HG02642 (cell line): ENCODE measurements around the gene SLIT1.
"Not testable (repeated sequence)": the region's sequence is repeated elsewhere in the genome, so short reads cannot be mapped to it uniquely, and the experiment has no call there.

Experiments
- ATAC-seq: cut with Tn5 transposase; IDR thresholded peaks from one replicate; pipeline ENCODE4 v1.9.1; 2021; ENCODE audit warnings: mild to moderate bottlenecking; ENCODE audit not compliant: unreplicated experiment, poor library complexity

The SLIT1 gene

GRCh38 chr10:97090035-97090434 lies 95.7 kb downstream of the SLIT1 start:
- ATAC-seq, result no peak

DNA sequence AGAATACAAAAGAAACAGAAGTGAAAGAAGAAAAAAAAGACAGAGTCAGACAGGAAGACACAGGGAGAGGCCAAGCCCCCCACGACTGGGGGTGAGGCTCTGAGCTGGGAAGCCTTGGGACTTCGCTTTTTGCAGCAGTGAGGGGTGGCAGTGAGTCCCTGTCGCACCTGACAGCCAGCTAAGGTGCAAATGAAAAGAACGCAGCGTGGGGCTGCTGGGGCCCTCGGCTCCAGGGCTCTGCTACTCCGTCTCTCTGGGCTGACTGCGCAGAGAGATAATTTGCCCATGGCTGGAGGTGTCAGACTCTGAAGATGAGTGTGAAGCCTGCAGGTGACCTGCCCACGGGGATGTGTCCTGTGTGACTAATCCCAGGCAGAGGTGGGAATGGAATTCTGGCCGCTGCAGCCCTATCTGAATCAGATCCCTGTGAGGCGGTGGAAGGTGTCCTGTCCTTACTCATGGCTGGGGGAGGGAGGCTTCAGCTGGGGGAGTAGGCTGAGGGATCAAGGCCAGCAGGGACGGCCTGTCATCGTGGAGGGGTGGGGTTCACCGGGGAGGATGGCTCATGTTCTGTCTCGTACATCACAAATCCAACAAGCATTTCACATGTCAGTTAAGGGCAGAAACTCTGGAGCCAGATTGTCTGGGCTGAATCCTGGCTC lies 96.4 kb downstream of the SLIT1 start:
- no peak for ATAC-seq

- no peak for ATAC-seq
Observed at GRCh38 chr10:97087296-97087695, 98.5 kb downstream of the SLIT1 start.

DNA sequence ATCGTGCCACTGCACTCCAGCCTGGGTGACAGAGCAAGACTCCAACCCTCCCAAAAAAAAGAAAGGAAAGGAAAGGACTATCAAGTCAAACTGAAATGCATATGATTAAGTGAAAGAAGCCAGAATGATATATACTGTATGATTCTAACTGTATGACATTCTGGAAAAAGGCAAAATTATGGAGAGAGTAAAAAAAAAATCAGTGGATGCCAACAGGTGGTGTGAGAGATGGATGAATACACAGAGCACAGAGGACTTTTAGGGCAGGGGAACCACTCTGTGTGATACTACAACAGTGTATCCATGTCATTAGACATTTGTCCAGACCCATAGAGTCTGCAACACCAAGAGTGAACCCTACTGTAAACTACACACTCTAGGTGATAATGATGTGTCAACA lies 99.2 kb downstream of the SLIT1 start:
- no peak for ATAC-seq

DNA sequence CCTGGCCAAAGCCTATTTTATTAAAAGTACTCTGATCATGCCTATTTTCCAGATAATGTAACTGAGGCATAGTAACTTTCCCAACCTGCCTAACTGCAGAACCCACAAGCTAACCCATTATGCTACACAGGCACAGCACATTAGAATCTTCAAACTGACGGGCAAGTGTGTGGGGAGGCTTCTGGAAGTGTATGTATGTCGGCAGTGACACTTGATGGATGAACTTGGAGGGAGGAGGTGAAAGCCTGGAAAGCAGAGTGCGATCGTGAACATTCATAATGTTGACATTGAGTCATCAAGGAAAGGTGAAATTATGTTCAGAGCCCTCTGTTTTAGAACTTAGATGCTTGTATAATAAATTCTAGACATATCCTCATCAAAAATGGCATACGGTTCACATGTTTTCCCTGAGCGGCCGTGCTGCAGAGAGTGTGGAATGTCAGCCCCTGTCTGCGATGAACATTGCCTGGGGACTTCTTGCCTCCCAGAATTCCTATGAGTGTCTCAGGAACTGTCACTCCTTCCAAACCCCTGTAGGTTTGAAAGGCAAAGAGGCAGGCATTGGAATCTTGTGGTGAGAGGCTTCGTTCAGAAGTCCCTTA lies 102.4 kb downstream of the SLIT1 start:
- no peak for ATAC-seq

GRCh38 chr10:97082575-97082974 lies 103.2 kb downstream of the SLIT1 start:
- not testable (repeated sequence) for ATAC-seq

DNA sequence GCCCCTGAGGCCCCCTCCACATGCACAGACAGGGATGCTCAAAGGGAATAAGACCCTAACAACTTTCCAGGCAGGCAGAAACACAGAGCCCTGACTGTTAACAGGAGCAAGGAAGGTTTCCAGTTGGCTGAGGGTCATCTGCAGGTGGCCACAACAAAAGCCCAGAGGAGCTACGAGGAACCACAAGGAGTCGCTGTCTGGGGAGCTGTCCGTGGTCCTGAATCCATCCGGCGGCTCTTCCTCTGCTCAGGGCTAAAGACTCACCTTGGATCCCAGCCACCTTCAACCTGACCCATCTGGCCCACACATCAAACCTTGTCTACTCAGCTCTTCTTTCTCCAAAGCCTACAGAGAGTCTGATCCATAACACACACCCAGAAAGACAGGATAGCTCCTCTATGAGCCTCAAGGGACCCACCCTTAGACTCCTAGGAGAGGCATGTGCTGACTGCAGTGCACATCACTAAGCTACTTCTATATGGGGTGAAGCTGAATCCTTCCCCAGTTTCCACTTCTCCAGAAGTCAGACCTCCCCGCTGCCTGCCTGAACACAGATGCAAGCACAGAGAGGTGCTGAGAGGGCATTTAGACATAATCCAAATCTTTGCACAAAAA lies 104.0 kb downstream of the SLIT1 start:
- ATAC-seq, result no peak

DNA sequence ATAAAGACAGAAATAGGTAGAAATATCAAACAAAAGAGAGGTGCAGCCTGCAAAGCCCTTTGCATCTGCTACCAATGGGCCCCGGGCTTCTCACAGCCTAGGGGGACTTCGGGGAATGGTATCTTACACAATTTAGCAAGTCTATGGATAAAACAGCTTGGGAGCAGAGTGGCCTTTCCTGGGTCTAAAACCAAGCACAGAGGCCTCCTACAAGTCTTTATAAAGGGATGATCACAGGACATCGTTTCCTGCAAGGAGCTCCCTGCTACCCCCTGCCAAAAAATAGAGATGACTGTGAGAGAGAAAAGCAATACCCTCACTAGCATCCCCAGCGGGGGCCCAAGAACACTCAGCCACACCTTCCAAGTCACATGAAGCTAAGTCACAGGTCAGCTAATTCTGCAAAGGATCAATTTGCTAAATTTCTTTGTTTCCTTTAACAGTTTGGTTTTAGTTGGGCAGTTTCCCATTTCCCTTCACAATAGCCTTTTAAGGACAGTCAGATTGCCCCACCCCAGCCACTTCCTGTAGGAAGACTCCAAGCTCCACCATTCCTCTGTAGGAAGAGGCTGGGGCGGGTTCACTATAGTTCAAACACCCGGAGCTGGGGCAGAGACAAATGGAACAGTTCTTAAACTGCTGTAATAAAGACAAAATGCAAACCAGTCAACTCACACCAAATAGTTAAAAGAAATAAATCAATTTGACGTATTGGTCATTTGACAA lies 105.5 kb downstream of the SLIT1 start:
- no peak for ATAC-seq

GRCh38 chr10:97079448-97079847 lies 106.3 kb downstream of the SLIT1 start:
- no peak for ATAC-seq

DNA sequence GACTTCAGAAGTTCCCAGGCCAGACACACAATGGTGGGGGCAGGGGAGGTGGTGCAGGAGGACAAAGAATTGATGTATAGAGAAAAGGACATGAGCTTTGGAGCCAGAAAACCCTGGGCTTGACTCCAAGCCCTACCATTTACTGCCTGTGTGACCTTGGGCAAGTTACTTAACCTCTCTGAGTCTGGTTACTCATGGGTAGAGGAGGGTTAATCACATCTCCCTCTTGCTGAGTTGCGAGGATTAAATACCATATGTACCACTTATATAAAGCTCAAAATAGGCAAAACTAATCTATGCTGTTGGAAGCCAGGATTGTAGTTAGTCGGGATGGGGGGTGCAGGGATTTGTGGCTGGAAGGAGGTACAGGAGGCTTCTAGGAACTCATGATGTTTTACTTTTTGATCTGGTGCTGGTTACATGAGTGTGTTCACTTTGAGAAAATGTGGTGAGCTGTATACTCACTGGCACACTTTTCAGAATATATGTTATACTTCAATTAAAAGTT lies 106.8 kb downstream of the SLIT1 start:
- no peak for ATAC-seq

- no peak for ATAC-seq
Observed at GRCh38 chr10:97078261-97078937, 107.4 kb downstream of the SLIT1 start.

- no peak for ATAC-seq
Observed at GRCh38 chr10:97076781-97077180, 109.0 kb downstream of the SLIT1 start.

DNA sequence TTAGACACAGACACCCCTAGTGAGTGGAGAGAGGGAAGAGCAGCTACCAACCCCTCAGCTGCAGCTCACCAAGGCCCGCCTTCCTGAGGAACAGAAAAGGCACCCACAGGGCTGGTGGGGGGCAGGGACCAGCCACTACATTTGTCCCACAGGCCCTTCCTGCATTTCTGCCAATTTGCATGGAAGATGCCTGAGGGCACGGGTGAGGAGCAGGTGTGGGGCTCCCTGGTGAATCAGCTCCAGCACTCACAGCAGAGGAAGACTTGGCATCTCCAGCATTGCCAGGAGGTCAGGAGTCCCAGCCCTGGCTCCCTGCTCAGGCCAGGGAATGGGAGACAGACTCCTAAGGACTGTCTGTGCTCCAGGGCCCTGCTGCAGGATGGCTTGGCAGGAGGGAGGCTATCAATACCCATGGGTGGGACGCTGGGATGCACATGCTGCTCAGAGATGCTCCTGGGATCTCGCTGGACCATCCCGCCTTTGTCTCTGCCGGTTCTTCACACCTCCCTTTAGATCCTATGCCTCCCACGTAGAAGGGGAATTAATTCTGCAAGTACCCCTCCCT lies 109.7 kb downstream of the SLIT1 start:
- no peak for ATAC-seq

DNA sequence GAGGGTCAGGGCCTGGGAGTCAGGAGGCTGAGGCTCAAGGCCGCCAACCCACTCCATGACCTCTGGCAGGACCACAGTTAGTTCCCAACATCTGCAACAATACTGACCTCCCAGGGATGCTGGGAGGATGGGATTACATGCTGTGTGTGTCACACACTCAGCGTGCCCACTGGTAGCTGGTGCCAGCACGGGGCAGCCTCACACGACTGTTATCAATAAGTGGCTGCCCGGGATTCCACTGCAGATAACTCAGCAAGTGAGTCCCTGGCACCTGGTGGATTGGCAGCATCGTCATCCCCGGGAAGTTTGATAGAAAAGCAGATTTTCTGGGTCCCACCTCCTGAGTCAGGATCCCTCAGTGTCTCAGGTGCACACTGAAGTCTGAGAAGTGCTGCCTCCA lies 110.3 kb downstream of the SLIT1 start:
- ATAC-seq, result no peak

DNA sequence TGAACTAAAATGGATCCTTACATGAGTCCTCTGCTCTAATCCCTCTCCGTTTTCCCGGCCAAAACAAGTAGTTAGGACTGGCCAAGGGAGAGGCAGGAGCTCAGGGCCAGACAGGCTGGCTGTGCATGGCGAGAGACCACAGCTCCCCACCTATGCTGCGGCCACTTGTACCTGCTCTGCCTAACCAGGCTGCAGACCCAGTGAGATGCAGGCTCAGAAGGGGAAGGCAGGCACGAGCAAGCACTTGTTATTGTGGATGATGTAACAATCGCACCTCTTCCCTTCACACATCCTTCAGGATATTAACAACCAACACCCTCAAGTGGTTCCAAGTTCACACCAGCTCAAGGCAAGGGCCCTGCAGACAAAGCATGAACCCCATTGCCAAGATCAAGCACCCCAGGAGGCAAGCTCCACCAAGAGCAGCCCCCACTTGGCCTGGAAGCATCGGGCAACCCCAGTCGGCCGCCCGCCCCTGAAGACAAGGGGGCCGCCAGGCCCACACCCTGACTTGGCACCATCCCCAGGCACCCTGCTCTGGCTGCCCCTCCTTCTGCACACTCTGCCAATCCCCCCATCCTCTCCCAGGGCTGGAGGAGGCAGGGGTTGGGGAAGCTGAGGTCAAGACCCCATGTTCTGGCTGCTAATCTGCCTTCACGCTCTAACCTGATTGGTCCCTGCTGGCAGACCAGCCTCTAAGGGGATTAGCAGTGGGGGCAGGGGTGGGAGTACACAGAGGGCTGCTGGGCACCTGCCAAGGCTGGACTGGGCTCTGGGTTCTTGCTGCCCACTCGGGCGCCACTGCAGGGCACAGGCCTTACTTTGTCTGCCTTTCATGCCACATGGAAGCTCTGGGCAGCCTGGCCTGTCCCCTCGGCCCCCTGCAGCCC lies 111.3 kb downstream of the SLIT1 start:
- no peak for ATAC-seq

DNA sequence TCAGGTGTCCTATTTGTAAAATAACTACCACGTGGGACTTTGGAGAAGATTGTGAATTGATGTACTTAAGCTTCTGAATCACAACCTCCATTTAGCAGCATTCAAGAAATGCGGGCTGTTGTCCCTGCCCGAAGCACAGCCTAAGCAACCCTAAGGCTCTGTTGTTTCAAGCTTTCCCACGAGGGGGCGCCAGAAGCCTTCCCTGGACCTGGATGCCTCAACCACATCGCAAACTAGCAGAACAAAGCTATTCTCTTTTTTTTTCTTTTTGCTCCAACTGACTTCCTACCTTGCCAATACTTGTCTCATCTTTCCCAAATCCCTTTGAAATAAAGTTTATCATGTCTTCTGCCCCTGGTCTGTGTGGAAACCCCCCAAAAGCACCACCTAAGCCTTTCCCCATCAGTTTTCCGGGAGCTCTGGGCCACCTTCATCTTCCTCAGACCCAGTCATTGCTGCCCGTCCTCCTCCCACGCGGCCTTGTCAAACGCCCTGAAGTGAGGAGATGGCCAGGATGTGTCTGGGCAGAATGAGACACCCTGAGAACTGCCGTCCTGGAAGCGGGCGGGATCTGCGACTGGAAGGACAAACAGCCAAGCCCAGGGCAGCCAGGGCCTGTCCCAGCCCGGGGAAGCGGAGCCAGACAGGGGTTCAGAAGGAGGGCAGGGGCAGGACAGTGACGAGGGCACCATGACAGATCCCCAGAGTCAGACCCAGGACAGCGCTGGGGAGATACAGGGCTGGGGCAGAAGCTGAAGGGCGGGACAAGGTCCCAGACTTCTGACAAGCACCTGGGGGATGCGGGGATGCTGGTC lies 112.7 kb downstream of the SLIT1 start:
- no peak for ATAC-seq

DNA sequence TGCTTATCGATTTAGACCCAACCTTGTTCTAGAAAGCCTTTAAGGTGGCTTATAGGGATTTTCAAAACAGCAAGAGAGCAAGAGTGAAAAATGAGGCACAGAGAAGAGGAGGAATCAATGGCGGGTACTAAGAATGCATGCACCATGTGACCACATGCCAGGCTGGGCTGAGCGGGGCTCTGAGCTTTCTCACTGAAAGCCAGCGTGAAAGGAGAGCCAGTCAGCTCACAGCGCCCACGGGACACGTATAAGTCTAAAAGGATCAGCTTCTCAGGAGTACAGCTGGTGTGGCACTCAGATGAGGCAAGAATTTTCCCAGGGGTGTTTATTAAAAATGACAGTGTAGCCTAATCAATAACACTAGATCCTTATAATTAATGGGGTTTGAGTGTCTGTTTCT lies 114.3 kb downstream of the SLIT1 start:
- ATAC-seq, result no peak

DNA sequence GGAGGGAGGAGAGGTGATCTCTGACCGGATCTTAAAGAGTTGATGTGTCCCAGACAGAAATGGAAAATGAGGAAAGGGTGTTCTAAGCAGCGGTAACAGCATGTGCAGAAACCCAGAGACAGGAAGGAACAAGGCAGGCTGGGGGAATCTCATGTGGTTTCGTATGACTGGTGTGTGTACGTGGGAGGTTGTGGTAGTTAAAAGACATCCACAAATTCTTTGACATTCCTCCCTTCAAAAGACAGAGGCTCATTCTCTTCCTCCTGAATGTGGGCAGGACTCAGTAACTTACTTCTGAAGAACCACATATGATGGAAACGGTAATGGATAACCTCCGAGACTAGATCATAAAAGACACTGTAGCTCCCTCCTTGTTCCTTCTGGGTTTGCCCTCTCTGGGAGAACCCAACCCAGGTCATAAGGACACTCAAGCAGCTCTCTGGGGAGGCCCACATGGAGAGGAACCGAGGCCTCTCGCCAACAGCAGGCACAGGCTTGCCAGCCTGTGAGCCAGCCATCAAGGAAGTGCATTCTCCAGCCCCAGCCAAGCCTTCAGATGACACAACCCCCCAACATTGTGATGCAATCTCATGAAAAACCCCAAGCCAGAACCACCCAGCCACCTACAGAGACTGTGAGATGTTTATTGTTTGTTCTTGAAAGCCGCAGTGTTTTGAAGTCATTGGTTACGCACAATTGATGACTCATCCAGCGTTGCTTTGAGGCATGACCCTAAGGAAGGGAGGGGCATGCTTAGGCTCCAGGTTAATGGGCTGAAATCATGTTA lies 116.0 kb downstream of the SLIT1 start:
- ATAC-seq, result no peak
